ENCODE results near the gene PARD3.

DNA sequence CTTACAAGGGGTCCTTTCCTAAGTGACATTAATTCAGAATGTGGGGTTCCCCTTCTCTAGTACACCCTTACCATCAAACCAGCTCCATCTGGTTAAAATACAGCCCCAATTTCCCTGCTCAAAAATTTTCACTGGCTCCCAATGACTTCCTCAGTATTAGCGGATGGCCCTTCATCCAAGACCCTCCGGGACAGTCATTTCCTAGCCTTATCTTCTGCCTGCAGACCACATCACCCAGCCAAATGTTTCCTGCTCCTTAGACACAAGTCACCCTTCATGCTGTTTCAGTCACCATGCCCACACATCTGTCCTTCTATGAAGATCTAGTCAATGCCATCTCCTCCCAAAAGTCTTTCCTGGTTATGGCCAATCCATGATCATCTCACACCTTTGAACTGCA is 45.2 kb downstream of the PARD3 start:
- TF ChIP-seq CTCF (IDR thresholded peaks at IDR 0.05) (no peak), JUN (CRISPR knock-in tag; IDR thresholded peaks at IDR 0.05) (no peak), ESRRA (CRISPR knock-in tag; IDR thresholded peaks at IDR 0.05; ENCODE audit: borderline replicate concordance) (no peak), MYBL2 (CRISPR knock-in tag; IDR thresholded peaks at IDR 0.05) (no peak), ZNF138 (CRISPR knock-in tag; conservative IDR thresholded peaks at IDR 0.05) (no peak), ZNF121 (CRISPR knock-in tag; IDR thresholded peaks at IDR 0.05) (no peak)
